SU-DHL-6 (cell line): Measurements from ENCODE around the gene RADIL.

Source experiments
- H2AFZ ChIP-seq: fragments of 200-600 bp; sonication (generic); 2 replicates; pipeline ENCODE4 v1.6.1; 2014; ENCODE audit warnings: low read depth, mild to moderate bottlenecking, moderate library complexity, mixed read lengths, antibody characterized with exemption, low read length; ENCODE audit not compliant: severe bottlenecking
- H3F3A ChIP-seq: fragments of 200-600 bp; shearing (Covaris generic); 2 replicates; pipeline ENCODE4 v1.6.0; 2016; ENCODE audit warnings: antibody characterized with exemption, mild to moderate bottlenecking; ENCODE audit not compliant: insufficient read depth
- H3K27ac ChIP-seq: fragments of 200-600 bp; sonication (generic); 2 replicates; pipeline ENCODE4 v1.5.1; 2016; ENCODE audit warnings: low read depth, mild to moderate bottlenecking, low read length, moderate library complexity, mixed read lengths
- H3K27me3 ChIP-seq: fragments of 200-600 bp; sonication (generic), shearing (Covaris generic); 2 replicates; pipeline ENCODE4 v1.6.0; 2014; ENCODE audit warnings: mild to moderate bottlenecking, low read length
- H3K36me3 ChIP-seq: fragments of 200-600 bp; sonication (generic); 2 replicates; pipeline ENCODE4 v1.6.1; 2014; ENCODE audit warnings: mild to moderate bottlenecking, low read length, mixed read lengths
- H3K4me2 ChIP-seq: fragments of 300-600, 200-600 bp; shearing (Covaris generic), sonication (generic); 2 replicates; pipeline ENCODE4 v1.6.0; 2014; ENCODE audit warnings: low read length, low read depth, mild to moderate bottlenecking; ENCODE audit not compliant: poor library complexity, severe bottlenecking
- H3K4me3 ChIP-seq: fragments of 200-600 bp; sonication (generic); 2 replicates; pipeline ENCODE4 v1.5.1; 2014; ENCODE audit warnings: antibody characterized with exemption, low read length, mild to moderate bottlenecking, mixed read lengths; ENCODE audit not compliant: insufficient read depth, poor library complexity, severe bottlenecking
- H3K79me2 ChIP-seq: fragments of 200-600 bp; sonication (generic); 2 replicates; pipeline ENCODE4 v1.6.1; 2014; ENCODE audit warnings: mild to moderate bottlenecking, low read length, moderate library complexity; ENCODE audit not compliant: insufficient read depth
- H3K9ac ChIP-seq: fragments of 200-600 bp; sonication (generic); 2 replicates; pipeline ENCODE4 v1.7.0; 2014; ENCODE audit warnings: mild to moderate bottlenecking, low read length
- H3K9me2 ChIP-seq: fragments of 200-600 bp; sonication (generic); replicated peaks from 2 replicates; pipeline ENCODE4 v1.6.1; 2014; ENCODE audit warnings: low read length; ENCODE audit not compliant: insufficient read depth
- H3K9me3 ChIP-seq: fragments of 200-600 bp; sonication (generic); 2 replicates; pipeline ENCODE4 v1.6.1; 2014; ENCODE audit warnings: low read length, mixed read lengths; ENCODE audit not compliant: insufficient read depth
- H4K20me1 ChIP-seq: fragments of 200-600 bp; sonication (generic); 2 replicates; pipeline ENCODE4 v1.6.1; 2014; ENCODE audit warnings: low read depth, mild to moderate bottlenecking, antibody characterized with exemption, low read length, moderate library complexity, mixed read lengths
- EZH2phosphoT487 ChIP-seq: fragments of 200-600 bp; sonication (generic), shearing (Covaris generic); conservative IDR thresholded peaks from 2 replicates; pipeline ENCODE4 v1.6.1; 2018; ENCODE audit warnings: mild to moderate bottlenecking, antibody characterized with exemption, low read length, moderate library complexity, mixed read lengths
- TF ChIP-seq, protein P1 (sequence below): fragments of 200-600 bp; sonication (generic); IDR thresholded peaks from one replicate; pipeline ENCODE4 v1.5.1; 2017; ENCODE audit warnings: antibody characterized with exemption, mild to moderate bottlenecking, low read length, moderate library complexity; ENCODE audit not compliant: insufficient read depth, poor library complexity, severe bottlenecking

Gene RADIL

DNA sequence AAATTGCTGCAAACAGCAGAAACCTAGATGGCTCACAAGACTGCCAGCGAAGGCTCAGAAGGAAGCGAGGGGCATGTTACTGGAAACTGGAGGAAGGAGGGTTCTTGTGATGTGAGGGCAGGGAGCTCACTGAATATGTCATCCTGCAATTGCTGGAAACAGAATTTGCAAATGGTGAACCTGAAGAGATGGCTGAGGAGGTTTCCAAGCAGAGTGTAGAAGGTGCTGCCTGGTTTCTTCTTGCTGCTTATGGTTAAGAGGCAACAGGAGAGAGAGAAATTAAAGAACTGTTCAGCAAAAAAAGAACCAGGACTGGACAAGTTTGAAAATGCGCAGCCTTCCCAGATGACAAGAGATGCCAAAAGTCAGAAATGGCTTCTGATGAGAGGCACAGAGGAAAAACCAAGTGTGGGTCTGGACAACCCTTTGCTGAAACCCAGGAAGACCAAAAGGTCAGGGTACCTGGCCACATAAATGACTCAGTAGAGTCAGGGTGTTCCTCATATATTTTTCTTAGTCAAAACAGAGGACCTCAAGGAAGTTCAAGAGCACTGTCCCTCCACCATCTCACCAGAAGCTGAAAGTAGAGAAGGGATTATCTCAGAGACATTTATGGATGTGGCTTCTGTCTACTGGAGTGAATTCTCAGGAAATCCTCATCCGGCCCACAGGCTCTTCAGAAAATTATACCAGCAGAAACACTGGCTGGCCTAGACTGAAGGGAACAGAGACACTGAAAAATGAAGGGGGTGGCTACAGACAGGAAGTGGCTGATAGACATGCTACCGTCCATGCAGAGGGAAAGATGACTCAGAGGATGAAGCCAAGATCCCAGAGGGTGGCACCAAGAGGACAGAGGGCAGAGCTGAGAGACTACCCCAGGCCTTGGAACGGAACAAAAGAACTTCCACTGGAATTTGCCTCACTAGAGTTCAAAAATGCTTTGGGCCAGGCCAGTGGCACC lies 31.8 kb downstream of the RADIL start:
- H3K27me3 ChIP-seq, result no peaks in the 10 kb centered on the region
- no peak overlapping the region for H3K4me2 ChIP-seq
- no peak overlapping the region for H2AFZ ChIP-seq
- H3K79me2 ChIP-seq, result no peaks in the 10 kb centered on the region
- H3F3A ChIP-seq, result no peaks in the 10 kb centered on the region
- H3K9me2 ChIP-seq, result no peaks in the 10 kb centered on the region
- no peaks in the 10 kb centered on the region for H3K9me3 ChIP-seq
- no peak for TF ChIP-seq EZH2phosphoT487
- TF ChIP-seq, protein P1, sequence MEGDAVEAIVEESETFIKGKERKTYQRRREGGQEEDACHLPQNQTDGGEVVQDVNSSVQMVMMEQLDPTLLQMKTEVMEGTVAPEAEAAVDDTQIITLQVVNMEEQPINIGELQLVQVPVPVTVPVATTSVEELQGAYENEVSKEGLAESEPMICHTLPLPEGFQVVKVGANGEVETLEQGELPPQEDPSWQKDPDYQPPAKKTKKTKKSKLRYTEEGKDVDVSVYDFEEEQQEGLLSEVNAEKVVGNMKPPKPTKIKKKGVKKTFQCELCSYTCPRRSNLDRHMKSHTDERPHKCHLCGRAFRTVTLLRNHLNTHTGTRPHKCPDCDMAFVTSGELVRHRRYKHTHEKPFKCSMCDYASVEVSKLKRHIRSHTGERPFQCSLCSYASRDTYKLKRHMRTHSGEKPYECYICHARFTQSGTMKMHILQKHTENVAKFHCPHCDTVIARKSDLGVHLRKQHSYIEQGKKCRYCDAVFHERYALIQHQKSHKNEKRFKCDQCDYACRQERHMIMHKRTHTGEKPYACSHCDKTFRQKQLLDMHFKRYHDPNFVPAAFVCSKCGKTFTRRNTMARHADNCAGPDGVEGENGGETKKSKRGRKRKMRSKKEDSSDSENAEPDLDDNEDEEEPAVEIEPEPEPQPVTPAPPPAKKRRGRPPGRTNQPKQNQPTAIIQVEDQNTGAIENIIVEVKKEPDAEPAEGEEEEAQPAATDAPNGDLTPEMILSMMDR, result no peak
- H3K27ac ChIP-seq, result no peak overlapping the region
- H4K20me1 ChIP-seq, result no peaks in the 10 kb centered on the region
- no peaks in the 10 kb centered on the region for H3K36me3 ChIP-seq
- no peak overlapping the region for H3K9ac ChIP-seq
- H3K4me3 ChIP-seq, result no peak overlapping the region

DNA sequence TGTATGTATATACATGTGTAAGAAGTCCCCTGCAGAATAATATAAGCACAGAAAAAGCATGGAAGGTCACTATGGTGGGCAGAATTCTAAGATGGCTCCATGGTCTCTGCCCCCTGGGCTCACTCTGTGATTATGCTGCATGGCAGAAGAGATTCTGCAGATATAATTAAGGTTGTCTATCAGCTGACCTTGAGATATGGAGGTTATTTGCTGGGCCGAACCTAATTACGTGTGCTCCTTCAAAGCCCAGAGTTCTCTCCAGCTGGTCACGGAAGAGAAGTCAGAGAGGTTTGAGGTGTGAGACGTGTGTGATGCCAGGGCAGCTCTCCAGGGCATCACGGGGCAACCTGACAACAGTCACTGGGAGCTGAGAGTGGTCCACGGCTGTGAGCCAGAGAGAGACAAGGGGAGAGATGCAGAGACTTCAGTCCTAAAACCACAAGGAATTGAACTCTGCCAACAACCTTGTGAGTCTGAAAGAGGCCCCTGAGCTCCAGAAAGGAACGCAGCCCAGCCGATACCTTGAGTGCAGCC lies 33.2 kb downstream of the RADIL start:
- no peak for TF ChIP-seq EZH2phosphoT487
- TF ChIP-seq, protein P1, result no peak
- Histone ChIP-seq H3K36me3 (no peaks in the 10 kb centered on the region), H3K9me2 (no peaks in the 10 kb centered on the region), H3K79me2 (no peaks in the 10 kb centered on the region), H4K20me1 (no peaks in the 10 kb centered on the region), H3K9me3 (no peaks in the 10 kb centered on the region), H3K27me3 (no peaks in the 10 kb centered on the region), H3K4me2 (no peak overlapping the region), H3K4me3 (no peak overlapping the region), H2AFZ (no peak overlapping the region), H3F3A (no peaks in the 10 kb centered on the region), H3K27ac (no peak overlapping the region), H3K9ac (no peak overlapping the region)

DNA sequence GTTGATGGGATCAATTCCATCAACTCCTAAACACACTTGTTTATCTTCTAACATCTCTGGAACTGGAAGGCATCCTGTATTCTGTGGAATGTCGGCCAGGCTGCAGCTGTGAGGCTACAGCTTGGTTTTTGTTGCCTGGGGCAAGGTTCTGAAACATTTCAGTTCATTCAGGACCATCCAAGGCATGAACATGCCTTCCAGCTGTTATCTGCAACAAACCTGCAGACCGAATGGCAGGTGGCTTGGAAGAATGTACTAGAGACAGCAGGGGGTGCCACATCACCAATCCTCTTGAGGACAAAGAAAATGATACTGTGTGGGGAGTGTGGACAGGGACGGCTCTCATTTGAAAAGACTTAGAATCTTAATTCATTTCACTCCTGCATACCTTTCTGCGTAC lies 34.1 kb downstream of the RADIL start:
- H3K27me3 ChIP-seq, result no peaks in the 10 kb centered on the region
- TF ChIP-seq EZH2phosphoT487, result no peak
- TF ChIP-seq, protein P1, result peak; percentile 50
- no peak overlapping the region for H3K27ac ChIP-seq
- H3K9me2 ChIP-seq, result no peaks in the 10 kb centered on the region
- no peaks in the 10 kb centered on the region for H3K36me3 ChIP-seq
- no peaks in the 10 kb centered on the region for H4K20me1 ChIP-seq
- H3K4me2 ChIP-seq, result no peak overlapping the region
- no peaks in the 10 kb centered on the region for H3K79me2 ChIP-seq
- no peak overlapping the region for H2AFZ ChIP-seq
- no peaks in the 10 kb centered on the region for H3K9me3 ChIP-seq
- no peak overlapping the region for H3K4me3 ChIP-seq
- H3F3A ChIP-seq, result no peaks in the 10 kb centered on the region
- H3K9ac ChIP-seq, result no peak overlapping the region
